A673 (cell line): ENCODE measurements around the gene FBXW8. TPM values are rescaled to one million over a fixed set of nuclear protein-coding genes. Genes with fewer than 3 reads are reported as not detected.
A peak's percentile ranks its signal among the peaks of the same experiment; 100 is the strongest.

Experiments
- BruUV-seq: library from RNA; stranded (reverse); fragments of 400-500 nt; replicated peaks from 2 replicates; lab custom pipeline; 2021; lab: Mats Ljungman, UMichigan
- CTCF ChIA-PET: fragments of 300-600 bp; sonication (Branson Sonifier 250); formaldehyde crosslinking; loops from one replicate; lab custom pipeline; 2022; ENCODE audit warnings: antibody characterized with exemption; lab: Charles Lee
- POLR2A ChIA-PET: fragments of 300-600 bp; sonication (Branson Sonifier 250); formaldehyde crosslinking; loops from one replicate; lab custom pipeline; 2022; ENCODE audit warnings: antibody characterized with exemption; ENCODE audit not compliant: low non-redundant PET; lab: Charles Lee
- DNase-seq: peaks from one replicate; pipeline ENCODE4 v3.0.0-alpha.2; 2015; ENCODE audit warnings: low spot score
- H3K27ac ChIP-seq: fragments of 200-600 bp; sonication (generic); 2 replicates; pipeline ENCODE4 v1.5.1; 2016; ENCODE audit warnings: mixed run types, low read depth, mild to moderate bottlenecking, mixed read lengths, antibody characterized with exemption, low read length; ENCODE audit not compliant: poor library complexity, severe bottlenecking
- H3K27me3 ChIP-seq: fragments of 200-600 bp; sonication (generic); replicated peaks from 2 replicates; pipeline ENCODE4 v1.6.1; 2017; ENCODE audit warnings: mixed run types, low read depth, mild to moderate bottlenecking, mixed read lengths, antibody characterized with exemption, low read length; ENCODE audit not compliant: insufficient read depth, poor library complexity
- H3K36me3 ChIP-seq: fragments of 200-600 bp; sonication (generic); 2 replicates; pipeline ENCODE4 v1.6.1; 2016; ENCODE audit warnings: mixed run types, mild to moderate bottlenecking, mixed read lengths, antibody characterized with exemption, low read length; ENCODE audit not compliant: insufficient read depth, poor library complexity, severe bottlenecking
- H3K4me1 ChIP-seq: fragments of 200-600 bp; sonication (generic); 2 replicates; pipeline ENCODE4 v1.6.1; 2017; ENCODE audit warnings: mixed run types, mild to moderate bottlenecking, mixed read lengths, antibody characterized with exemption, low read length; ENCODE audit not compliant: insufficient read depth, poor library complexity, severe bottlenecking
- H3K4me3 ChIP-seq: fragments of 200-600 bp; sonication (generic); 2 replicates; pipeline ENCODE4 v1.5.1; 2016; ENCODE audit warnings: low read depth, mixed run types, mild to moderate bottlenecking, mixed read lengths, low read length; ENCODE audit not compliant: poor library complexity, severe bottlenecking
- H3K9me3 ChIP-seq: fragments of 200-600 bp; sonication (generic); 2 replicates; pipeline ENCODE4 v1.6.1; 2016; ENCODE audit warnings: mixed run types, low read depth, mild to moderate bottlenecking, mixed read lengths, antibody characterized with exemption, low read length; ENCODE audit not compliant: poor library complexity, severe bottlenecking
- EZH2 ChIP-seq: fragments of 200-600 bp; sonication (generic); IDR thresholded peaks from 2 replicates; pipeline ENCODE4 v1.6.1; 2017; ENCODE audit warnings: borderline replicate concordance, low read depth, mild to moderate bottlenecking, mixed read lengths, antibody characterized with exemption, low read length; ENCODE audit not compliant: poor library complexity, severe bottlenecking
- intact Hi-C: fragments of 100-400 bp; cut with micrococcal nuclease; formaldehyde crosslinking; loops from one replicate; pipeline ENCODE4 v1.10.0; 2022; ENCODE audit not compliant: unreplicated experiment
- total RNA-seq: library from RNA; stranded (reverse); gene quantifications from 2 replicates; pipeline ENCODE4 v1.2.3, GENCODE V29; 2021
- TF ChIP-seq, protein P1 (sequence below): fragments of 300-800, 200-600 bp; sonication (generic); conservative IDR thresholded peaks from 2 replicates; pipeline ENCODE4 v1.5.1; 2017; ENCODE audit warnings: low read depth, mild to moderate bottlenecking, antibody characterized with exemption, low read length, moderate library complexity, mixed read lengths

Gene FBXW8
- total RNA-seq, 1 experiment from 2014 or later, result 14.8 TPM

DNA sequence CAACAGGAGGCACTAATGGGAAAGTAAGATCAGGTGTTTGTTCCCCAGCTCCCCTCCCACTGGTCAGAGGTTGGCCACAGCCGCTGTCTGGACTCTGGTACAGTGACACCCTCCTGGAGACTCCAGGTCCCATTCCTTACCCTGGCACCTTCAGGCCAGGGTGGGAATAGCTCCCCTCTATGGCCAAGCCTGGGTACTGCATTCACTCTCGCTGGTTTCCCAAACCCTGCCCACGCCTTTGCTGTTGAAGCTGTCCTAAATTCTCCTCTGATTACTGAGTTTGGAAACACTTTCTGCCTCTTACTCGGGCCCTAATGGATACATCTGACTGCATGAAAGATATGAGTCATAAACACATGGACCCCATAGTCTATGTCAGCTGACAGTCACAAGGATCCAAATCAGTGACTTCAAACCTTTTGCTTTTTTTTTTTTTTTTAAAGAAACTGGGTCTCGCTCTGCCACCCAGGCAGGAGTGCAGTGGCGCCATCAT lies 47.4 kb upstream of the FBXW8 start:
- H3K4me1 ChIP-seq, result peaks cover 18% of the 10 kb centered on the region
- peak; percentile 50 for DNase-seq
- no TSS peak for BruUV-seq
- H3K4me3 ChIP-seq, result no peak overlapping the region
- H3K9me3 ChIP-seq, result no peaks in the 10 kb centered on the region
- H3K36me3 ChIP-seq, result no peaks in the 10 kb centered on the region
- TF ChIP-seq, protein P1, sequence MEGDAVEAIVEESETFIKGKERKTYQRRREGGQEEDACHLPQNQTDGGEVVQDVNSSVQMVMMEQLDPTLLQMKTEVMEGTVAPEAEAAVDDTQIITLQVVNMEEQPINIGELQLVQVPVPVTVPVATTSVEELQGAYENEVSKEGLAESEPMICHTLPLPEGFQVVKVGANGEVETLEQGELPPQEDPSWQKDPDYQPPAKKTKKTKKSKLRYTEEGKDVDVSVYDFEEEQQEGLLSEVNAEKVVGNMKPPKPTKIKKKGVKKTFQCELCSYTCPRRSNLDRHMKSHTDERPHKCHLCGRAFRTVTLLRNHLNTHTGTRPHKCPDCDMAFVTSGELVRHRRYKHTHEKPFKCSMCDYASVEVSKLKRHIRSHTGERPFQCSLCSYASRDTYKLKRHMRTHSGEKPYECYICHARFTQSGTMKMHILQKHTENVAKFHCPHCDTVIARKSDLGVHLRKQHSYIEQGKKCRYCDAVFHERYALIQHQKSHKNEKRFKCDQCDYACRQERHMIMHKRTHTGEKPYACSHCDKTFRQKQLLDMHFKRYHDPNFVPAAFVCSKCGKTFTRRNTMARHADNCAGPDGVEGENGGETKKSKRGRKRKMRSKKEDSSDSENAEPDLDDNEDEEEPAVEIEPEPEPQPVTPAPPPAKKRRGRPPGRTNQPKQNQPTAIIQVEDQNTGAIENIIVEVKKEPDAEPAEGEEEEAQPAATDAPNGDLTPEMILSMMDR, result peak; percentile 82
- TF ChIP-seq EZH2, result no peak
- CTCF ChIA-PET, result interaction anchor here (0.5 to 1.0 kb wide), 3 partner anchors 11 to 19 kb away, joined by 3 to 14 read pairs (median 3); no protein-coding TSS in a partner anchor
- no peak overlapping the region for H3K27ac ChIP-seq
- POLR2A ChIA-PET, result no interaction called here
- intact Hi-C loops, result no loop called here
- H3K27me3 ChIP-seq, result no peaks in the 10 kb centered on the region

GRCh38 chr12:116864371-116865160 lies 46.2 kb upstream of the FBXW8 start:
- Histone ChIP-seq H3K9me3 (no peaks in the 10 kb centered on the region), H3K36me3 (no peaks in the 10 kb centered on the region), H3K27me3 (no peaks in the 10 kb centered on the region), H3K4me1 (peaks cover 6% of the 10 kb centered on the region), H3K4me3 (no peak overlapping the region), H3K27ac (no peak overlapping the region)
- BruUV-seq, result no TSS peak
- POLR2A ChIA-PET, result no interaction called here
- CTCF ChIA-PET, result no interaction called here
- TF ChIP-seq, protein P1, result no peak
- TF ChIP-seq EZH2, result no peak
- no peak for DNase-seq
- intact Hi-C loops, result no loop called here

- Histone ChIP-seq H3K27me3 (no peaks in the 10 kb centered on the region), H3K4me1 (no peaks in the 10 kb centered on the region), H3K4me3 (no peak overlapping the region), H3K9me3 (no peaks in the 10 kb centered on the region), H3K27ac (no peak overlapping the region), H3K36me3 (no peaks in the 10 kb centered on the region)
- no peak for DNase-seq
- TF ChIP-seq EZH2, result no peak
- TF ChIP-seq, protein P1, result no peak
- ChIA-PET POLR2A (no interaction called here), CTCF (no interaction called here)
- no TSS peak for BruUV-seq
- intact Hi-C loops, result no loop called here
Measured at GRCh38 chr12:116867523-116867922, 43.2 kb upstream of the FBXW8 start.
